Keratinocyte (primary cell): ENCODE measurements around the gene MAP3K14.

Experiments used
- EZH2 ChIP-seq: IDR thresholded peaks from one replicate; pipeline ENCODE4 v1.6.1; 2012; ENCODE audit warnings: inconsistent platforms, mild to moderate bottlenecking, low read length, moderate library complexity
- TF ChIP-seq, protein P1 (sequence below), 3 experiments: IDR thresholded peaks in 1 of 3; conservative IDR thresholded peaks in 1 of 3; optimal IDR thresholded peaks in 1 of 3; 2 replicates in 2 of 3; 3 replicates in 1 of 3; pipeline versions ENCODE3 to v1.5.1; 2011; ENCODE audit warnings: low read length in 3 of 3, mild to moderate bottlenecking in 3 of 3, moderate library complexity in 2 of 3, control low read depth in 1 of 3, inconsistent platforms in 1 of 3; ENCODE audit not compliant: insufficient read depth in 2 of 3; ENCODE audit errors: extremely low read depth in 1 of 3

DNA sequence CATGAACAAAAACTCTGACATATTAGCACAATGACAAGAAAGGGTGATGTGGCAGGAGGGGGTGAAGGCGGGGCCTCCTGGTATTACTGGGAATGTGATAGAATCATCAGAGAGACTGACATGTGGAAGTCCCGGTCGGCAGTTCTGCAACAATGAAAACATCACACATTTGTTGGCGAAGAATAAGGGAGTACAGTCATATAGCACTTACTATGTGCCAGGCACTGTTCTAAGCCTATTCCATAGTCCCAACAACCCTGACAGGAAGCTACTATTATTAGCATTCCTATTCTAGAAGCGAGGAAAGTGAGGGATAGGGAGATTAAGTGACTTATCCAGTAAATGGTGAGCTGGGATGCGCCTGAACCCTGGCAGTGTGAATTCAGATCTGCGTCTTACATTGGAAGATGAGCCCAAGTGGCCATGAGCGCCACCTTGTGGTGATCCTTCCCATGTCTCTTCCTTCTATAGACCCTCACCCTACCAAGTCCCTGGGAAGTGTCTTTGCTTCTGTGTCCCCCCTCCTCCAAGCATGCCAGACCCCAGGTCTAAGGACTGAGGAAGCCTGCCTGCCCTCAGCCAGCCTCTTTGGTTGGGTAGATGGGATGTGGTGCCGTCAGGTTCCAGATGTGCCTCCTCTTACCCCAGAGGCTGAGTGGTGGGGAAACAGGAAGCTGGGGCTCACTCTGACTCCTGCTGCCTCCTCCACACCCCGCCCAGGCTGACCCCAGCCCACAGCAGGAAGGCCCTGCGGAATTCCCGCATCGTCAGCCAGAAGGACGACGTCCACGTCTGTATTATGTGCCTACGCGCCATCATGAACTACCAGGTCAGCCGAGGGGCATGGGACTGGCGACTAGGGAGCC, 81.2 kb downstream of the MAP3K14 start:
- no peak for TF ChIP-seq EZH2
- TF ChIP-seq, protein P1, sequence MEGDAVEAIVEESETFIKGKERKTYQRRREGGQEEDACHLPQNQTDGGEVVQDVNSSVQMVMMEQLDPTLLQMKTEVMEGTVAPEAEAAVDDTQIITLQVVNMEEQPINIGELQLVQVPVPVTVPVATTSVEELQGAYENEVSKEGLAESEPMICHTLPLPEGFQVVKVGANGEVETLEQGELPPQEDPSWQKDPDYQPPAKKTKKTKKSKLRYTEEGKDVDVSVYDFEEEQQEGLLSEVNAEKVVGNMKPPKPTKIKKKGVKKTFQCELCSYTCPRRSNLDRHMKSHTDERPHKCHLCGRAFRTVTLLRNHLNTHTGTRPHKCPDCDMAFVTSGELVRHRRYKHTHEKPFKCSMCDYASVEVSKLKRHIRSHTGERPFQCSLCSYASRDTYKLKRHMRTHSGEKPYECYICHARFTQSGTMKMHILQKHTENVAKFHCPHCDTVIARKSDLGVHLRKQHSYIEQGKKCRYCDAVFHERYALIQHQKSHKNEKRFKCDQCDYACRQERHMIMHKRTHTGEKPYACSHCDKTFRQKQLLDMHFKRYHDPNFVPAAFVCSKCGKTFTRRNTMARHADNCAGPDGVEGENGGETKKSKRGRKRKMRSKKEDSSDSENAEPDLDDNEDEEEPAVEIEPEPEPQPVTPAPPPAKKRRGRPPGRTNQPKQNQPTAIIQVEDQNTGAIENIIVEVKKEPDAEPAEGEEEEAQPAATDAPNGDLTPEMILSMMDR (optimal IDR thresholded peaks at IDR 0.05 in 1 of 3, IDR thresholded peaks at IDR 0.05 in 1 of 3, conservative IDR thresholded peaks at IDR 0.05 in 1 of 3; ENCODE audit: extremely low read depth in 1 of 3, insufficient read depth in 2 of 3, low read length in 3 of 3): peak; percentile 89 to 95 (median 89)
